Measurements from ENCODE around the gene PKNOX2. TPM values are rescaled to one million over a fixed set of nuclear protein-coding genes. Genes with fewer than 3 reads are reported as not detected.

The PKNOX2 gene
- total RNA-seq, 1 donor, result 0.86 TPM

DNA sequence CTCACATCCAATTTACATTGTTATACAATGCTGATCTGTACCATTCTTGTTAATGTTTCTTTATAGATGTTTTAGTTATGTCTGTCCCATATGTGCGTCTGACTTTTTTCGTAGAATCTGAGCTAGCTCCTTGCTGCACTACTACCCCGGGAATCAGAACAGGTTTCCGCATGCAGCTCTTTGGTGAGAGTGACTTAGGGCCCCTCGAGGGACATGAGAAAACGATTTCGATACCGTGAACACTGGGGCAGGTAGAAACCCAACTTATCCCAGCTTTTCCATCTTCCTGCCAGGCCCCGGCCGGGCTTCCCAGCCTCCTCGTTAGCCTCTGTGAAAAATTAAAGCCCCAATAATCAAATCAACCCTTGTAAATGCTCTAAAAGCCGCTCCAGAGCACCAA, 23.4 kb upstream of the PKNOX2 start:
- TF ChIP-seq, protein P1, sequence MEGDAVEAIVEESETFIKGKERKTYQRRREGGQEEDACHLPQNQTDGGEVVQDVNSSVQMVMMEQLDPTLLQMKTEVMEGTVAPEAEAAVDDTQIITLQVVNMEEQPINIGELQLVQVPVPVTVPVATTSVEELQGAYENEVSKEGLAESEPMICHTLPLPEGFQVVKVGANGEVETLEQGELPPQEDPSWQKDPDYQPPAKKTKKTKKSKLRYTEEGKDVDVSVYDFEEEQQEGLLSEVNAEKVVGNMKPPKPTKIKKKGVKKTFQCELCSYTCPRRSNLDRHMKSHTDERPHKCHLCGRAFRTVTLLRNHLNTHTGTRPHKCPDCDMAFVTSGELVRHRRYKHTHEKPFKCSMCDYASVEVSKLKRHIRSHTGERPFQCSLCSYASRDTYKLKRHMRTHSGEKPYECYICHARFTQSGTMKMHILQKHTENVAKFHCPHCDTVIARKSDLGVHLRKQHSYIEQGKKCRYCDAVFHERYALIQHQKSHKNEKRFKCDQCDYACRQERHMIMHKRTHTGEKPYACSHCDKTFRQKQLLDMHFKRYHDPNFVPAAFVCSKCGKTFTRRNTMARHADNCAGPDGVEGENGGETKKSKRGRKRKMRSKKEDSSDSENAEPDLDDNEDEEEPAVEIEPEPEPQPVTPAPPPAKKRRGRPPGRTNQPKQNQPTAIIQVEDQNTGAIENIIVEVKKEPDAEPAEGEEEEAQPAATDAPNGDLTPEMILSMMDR (IDR thresholded peaks at IDR 0.05; ENCODE audit: insufficient read depth, low read depth, low read length), result no peak
- no peak overlapping the region for H3K4me3 ChIP-seq (ENCODE audit: low read depth, low read length)
- DNase-seq (ENCODE audit: low read depth), result no peak

DNA sequence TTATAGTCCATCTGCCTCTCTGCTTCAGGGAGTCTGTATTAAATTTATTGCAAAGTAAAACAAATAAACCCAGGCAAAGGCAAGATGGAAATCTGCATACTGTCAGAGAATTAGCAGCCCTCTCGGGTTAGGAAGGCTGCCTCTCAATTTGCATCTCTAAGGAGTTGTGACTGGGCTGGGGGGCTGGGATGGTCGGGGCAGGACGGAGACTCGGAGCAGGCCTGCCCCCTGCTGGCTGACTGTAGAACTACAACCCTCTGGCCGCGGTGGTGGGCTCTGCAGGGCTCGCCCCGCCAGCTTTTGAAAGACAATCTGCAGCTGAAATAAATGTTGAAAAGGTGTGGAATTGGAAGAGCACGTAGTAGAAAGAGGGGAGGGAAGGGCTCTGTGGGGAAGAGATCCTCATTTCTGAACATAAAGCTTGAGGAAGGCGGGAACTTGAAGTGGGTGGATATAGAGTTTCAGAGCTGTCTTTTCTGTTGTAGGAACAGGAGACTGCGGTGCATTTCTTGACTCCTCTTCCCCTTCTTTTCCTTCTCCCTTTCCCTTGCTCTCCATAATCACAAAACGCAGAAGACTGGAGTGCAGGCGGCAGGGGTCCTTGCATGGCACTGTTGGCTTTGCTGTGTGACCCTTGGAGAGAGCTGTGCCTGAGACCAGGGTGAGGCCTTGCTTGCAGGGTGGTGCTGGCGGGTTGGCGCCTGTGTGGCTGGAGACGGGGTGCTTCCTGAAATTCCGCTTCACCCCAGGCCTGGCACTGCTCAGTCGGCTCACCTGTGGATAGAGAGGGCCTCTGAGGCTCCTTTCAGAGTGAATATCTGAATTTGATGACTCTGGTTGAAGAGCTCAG, 22.6 kb upstream of the PKNOX2 start:
- peak; percentile 38 for DNase-seq (ENCODE audit: low read depth)
- H3K4me3 ChIP-seq (ENCODE audit: low read depth, low read length), result no peak overlapping the region
- TF ChIP-seq, protein P1 (IDR thresholded peaks at IDR 0.05; ENCODE audit: insufficient read depth, low read depth, low read length), result peak; percentile 98

DNA sequence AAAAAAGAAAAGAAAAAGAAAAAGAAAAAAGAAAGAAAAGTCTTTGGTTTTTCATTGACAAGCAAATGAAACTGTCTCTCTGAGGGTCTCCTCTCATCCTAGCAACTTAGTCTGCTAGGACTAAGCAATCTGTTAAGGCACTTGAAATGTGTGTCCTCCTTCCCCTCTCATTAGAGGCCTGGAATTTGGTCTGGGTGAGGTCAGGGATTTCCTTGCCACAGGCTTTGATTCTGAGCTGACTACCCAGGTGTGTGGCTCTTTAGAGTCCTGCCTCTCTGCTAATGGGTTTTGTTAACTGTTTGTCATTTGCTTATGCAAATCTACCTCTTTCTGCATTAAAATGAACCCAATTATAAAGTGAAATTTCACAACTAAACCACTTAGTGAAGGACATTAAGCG, 18.3 kb upstream of the PKNOX2 start:
- TF ChIP-seq, protein P1 (IDR thresholded peaks at IDR 0.05; ENCODE audit: insufficient read depth, low read depth, low read length), result no peak
- DNase-seq (ENCODE audit: low read depth), result no peak
- H3K4me3 ChIP-seq (ENCODE audit: low read depth, low read length), result no peak overlapping the region

DNA sequence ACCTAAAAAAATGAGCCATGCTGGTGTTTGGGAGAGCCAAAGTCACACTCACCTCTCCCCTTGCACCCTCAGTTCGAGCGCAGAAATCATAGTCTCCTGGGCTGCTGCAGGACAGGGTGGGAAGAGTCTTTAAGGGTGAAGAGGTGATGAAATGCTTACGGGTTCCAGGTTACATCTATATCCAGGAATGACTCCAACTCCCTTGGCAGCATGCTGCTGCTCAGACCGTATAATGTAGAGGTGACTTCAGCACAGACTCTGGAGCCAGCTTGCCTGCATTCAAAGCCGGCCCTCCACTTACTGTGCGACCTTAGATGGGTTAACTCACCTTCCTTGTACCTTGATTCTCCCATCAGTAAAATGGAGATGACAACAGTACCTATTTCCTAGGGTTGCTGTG, 17.3 kb upstream of the PKNOX2 start:
- TF ChIP-seq, protein P1 (IDR thresholded peaks at IDR 0.05; ENCODE audit: insufficient read depth, low read depth, low read length), result no peak
- H3K4me3 ChIP-seq (ENCODE audit: low read depth, low read length), result no peak overlapping the region
- no peak for DNase-seq (ENCODE audit: low read depth)

DNA sequence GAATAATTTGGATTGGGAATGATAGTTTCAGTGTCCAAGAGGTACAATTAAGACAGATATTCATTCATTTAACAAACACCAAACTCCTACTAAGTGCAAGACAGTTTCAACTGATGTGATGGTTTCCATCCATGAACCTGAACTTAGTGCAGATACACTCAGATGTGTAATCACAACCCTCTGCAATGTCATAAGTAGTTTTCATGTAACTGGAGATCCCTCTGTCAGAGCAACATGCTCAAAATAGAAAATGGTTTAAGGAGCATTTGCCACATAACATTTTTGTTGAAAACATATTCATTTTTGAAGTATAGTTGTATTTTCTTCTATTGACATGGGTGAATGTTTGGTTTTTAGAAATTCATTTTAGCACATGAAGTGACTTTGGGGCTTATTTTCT, 16.5 kb upstream of the PKNOX2 start:
- no peak for DNase-seq (ENCODE audit: low read depth)
- TF ChIP-seq, protein P1 (IDR thresholded peaks at IDR 0.05; ENCODE audit: insufficient read depth, low read depth, low read length), result no peak
- no peak overlapping the region for H3K4me3 ChIP-seq (ENCODE audit: low read depth, low read length)

DNA sequence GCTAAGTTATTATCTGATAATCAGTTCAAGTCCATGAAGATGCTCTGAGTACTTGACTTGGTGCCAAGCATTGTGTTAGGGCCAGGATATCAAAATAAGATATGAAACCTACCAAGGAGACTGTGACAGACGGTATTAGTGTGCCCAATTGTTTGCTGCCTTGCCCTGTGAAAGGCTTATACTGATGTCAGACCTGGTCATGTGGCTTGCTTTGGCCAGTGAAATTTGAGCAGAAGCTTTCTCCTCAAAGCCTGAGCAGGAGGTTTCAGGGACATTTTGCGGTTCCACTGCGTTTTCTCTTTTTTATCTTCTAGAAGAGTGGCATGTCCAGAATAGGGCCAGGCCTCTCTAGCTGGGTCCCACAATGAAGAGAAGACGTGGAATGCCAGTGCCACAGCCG, 15.8 kb upstream of the PKNOX2 start:
- no peak for DNase-seq (ENCODE audit: low read depth)
- TF ChIP-seq, protein P1 (IDR thresholded peaks at IDR 0.05; ENCODE audit: insufficient read depth, low read depth, low read length), result no peak
- no peak overlapping the region for H3K4me3 ChIP-seq (ENCODE audit: low read depth, low read length)

Measured in fibroblast of villous mesenchyme (primary cell).